ENCODE measurements around the gene PHTF1. TPM values are rescaled to one million over a fixed set of nuclear protein-coding genes. Genes with fewer than 3 reads are reported as not detected.

Gene PHTF1
- total and polyA plus RNA-seq, 8 donors, result 3.9 to 48.2 (median 15.5) TPM

- TF ChIP-seq POLR2AphosphoS5 (IDR thresholded peaks at IDR 0.05) (no peak), POLR2A (IDR thresholded peaks at IDR 0.05) (no peak), CTCF (IDR thresholded peaks at IDR 0.05) (no peak), EP300 (IDR thresholded peaks at IDR 0.05) (no peak)
- no peak for DNase-seq
- WGBS, 5 donors, result 95 to 97% (median 96%) methylated on average over 2 of the region's 2 CpGs
Measured at GRCh38 chr1:113691184-113691583, 68.1 kb downstream of the PHTF1 start.

GRCh38 chr1:113686891-113687618 is 72.2 kb downstream of the PHTF1 start:
- TF ChIP-seq POLR2A (IDR thresholded peaks at IDR 0.05) (no peak), EP300 (IDR thresholded peaks at IDR 0.05) (no peak), CTCF (IDR thresholded peaks at IDR 0.05) (no peak)
- intact Hi-C loops (cut with DNase I; ENCODE audit: low total_unique reads), result no loop called here
- peaks cover 0 to 33% (median 23%) of the 10 kb centered on the region in 4 donors for H3K36me3 ChIP-seq
- no peak for DNase-seq
- H3K9me3 ChIP-seq, result no peaks in the 10 kb centered on the region
- peaks cover 0 to 20% (median 8%) of the 10 kb centered on the region in 4 donors for H3K4me1 ChIP-seq
- no peak overlapping the region for H3K27ac ChIP-seq
- WGBS, 5 donors, result 70 to 82% (median 75%) methylated on average over 3 of the region's 3 CpGs
- H3K4me3 ChIP-seq, result no peak overlapping the region
- H3K27me3 ChIP-seq, result no peaks in the 10 kb centered on the region

More at GRCh38 chr1:113691184-113691583, 68.1 kb downstream of the PHTF1 start:
- no peak overlapping the region for H3K27ac ChIP-seq
- no peaks in the 10 kb centered on the region for H3K27me3 ChIP-seq
- peaks cover 0 to 26% (median 10%) of the 10 kb centered on the region in 4 donors for H3K9me3 ChIP-seq
- peaks cover 0 to 34% (median 20%) of the 10 kb centered on the region in 4 donors for H3K36me3 ChIP-seq
- intact Hi-C loops (cut with DNase I; ENCODE audit: low total_unique reads), result no loop called here
- no peaks in the 10 kb centered on the region for H3K4me1 ChIP-seq
- H3K4me3 ChIP-seq, result no peak overlapping the region

- 58 to 68% (median 63%) methylated on average over 6 of the region's 6 CpGs for WGBS, 5 donors
- TF ChIP-seq EP300 (IDR thresholded peaks at IDR 0.05) (no peak), POLR2A (IDR thresholded peaks at IDR 0.05) (no peak), POLR2AphosphoS5 (IDR thresholded peaks at IDR 0.05) (no peak), CTCF (IDR thresholded peaks at IDR 0.05) (no peak)
- Histone ChIP-seq H3K4me3 (no peak overlapping the region), H3K27me3 (no peaks in the 10 kb centered on the region), H3K9me3 (no peaks in the 10 kb centered on the region), H3K4me1 (peaks cover 0 to 20% (median 8%) of the 10 kb centered on the region in 4 donors), H3K36me3 (peaks cover 0 to 37% (median 14%) of the 10 kb centered on the region in 4 donors), H3K27ac (peak overlapping the region in 3 of 5 donors; percentile 26 to 70 (median 54))
- peak in 1 of 2 donors; percentile 74 for DNase-seq
- intact Hi-C loops (cut with DNase I; ENCODE audit: low total_unique reads), result no loop called here
Measured at GRCh38 chr1:113684153-113684541, 75.1 kb downstream of the PHTF1 start.

- H3K4me1 ChIP-seq, result peaks cover 0 to 20% (median 8%) of the 10 kb centered on the region in 4 donors
- H3K36me3 ChIP-seq, result peaks cover 0 to 40% (median 13%) of the 10 kb centered on the region in 4 donors
- no peaks in the 10 kb centered on the region for H3K27me3 ChIP-seq
- DNase-seq, result peak in 1 of 2 donors; percentile 61
- 50 to 65% (median 58%) methylated on average over 8 of the region's 8 CpGs for WGBS, 5 donors
- no peaks in the 10 kb centered on the region for H3K9me3 ChIP-seq
- H3K27ac ChIP-seq, result peak overlapping the region in 4 of 5 donors; percentile 23 to 70 (median 40)
- no peak for TF ChIP-seq POLR2A (IDR thresholded peaks at IDR 0.05)
- no peak for TF ChIP-seq CTCF (IDR thresholded peaks at IDR 0.05)
- TF ChIP-seq POLR2AphosphoS5 (IDR thresholded peaks at IDR 0.05), result no peak
- no peak for TF ChIP-seq EP300 (IDR thresholded peaks at IDR 0.05)
- intact Hi-C loops (cut with DNase I; ENCODE audit: low total_unique reads), result no loop called here
- no peak overlapping the region for H3K4me3 ChIP-seq
Measured at GRCh38 chr1:113683384-113684152, 75.7 kb downstream of the PHTF1 start.

Measured in stomach (tissue), 9 donors.